Measurements from ENCODE around the gene CDH23.

GRCh38 chr10:71432101-71432905, 35.6 kb downstream of the CDH23 start:
- no peak for TF ChIP-seq SP1 (IDR thresholded peaks at IDR 0.05; ENCODE audit: low read depth, low read length)
- TF ChIP-seq EZH2 (IDR thresholded peaks at IDR 0.05; ENCODE audit: low read depth, low read length, severe bottlenecking) = no peak
- no peak for TF ChIP-seq POLR2AphosphoS5 (IDR thresholded peaks at IDR 0.05; ENCODE audit: low read depth, low read length)
- no peak for TF ChIP-seq PHF8 (conservative IDR thresholded peaks at IDR 0.05; ENCODE audit: low read depth, low read length)
- no peak for TF ChIP-seq CTCF (IDR thresholded peaks at IDR 0.05; ENCODE audit: control extremely low read depth in 1 of 3, insufficient read depth in 1 of 3, low read depth in 1 of 3, low read length in 3 of 3)
- no peak for TF ChIP-seq RFX5 (IDR thresholded peaks at IDR 0.05; ENCODE audit: borderline replicate concordance, low read depth, low read length)
- no peak for TF ChIP-seq CBX5 (IDR thresholded peaks at IDR 0.05; ENCODE audit: low read depth, low read length)
- TF ChIP-seq POLR2A (IDR thresholded peaks at IDR 0.05; ENCODE audit: control extremely low read depth in 1 of 2, low read depth in 2 of 2, low read length in 2 of 2) = no peak
- TF ChIP-seq BRCA1 (IDR thresholded peaks at IDR 0.05; ENCODE audit: low read depth, low read length) = no peak
- no peak for TF ChIP-seq CEBPB (IDR thresholded peaks at IDR 0.05; ENCODE audit: low read depth, low read length)
- TF ChIP-seq CHD1 (IDR thresholded peaks at IDR 0.05; ENCODE audit: low read depth, low read length) = no peak
- no peak for TF ChIP-seq GABPA (IDR thresholded peaks at IDR 0.05; ENCODE audit: borderline replicate concordance, insufficient read depth, low read length)
